ENCODE measurements around the gene MYO7B. TPM values are rescaled to one million over a fixed set of nuclear protein-coding genes. Genes with fewer than 3 reads are reported as not detected.

Gene MYO7B
- total RNA-seq, 1 experiment from 2014 or later = 28.0 TPM

- no TSS peak for BruUV-seq (replicated peaks)
- ChIA-PET CTCF (no interaction called here), POLR2A (ENCODE audit: unreplicated experiment) (no interaction called here)
- H3K9me3 ChIP-seq (ENCODE audit: low read length) = no peaks in the 10 kb centered on the region
- H3K27ac ChIP-seq (ENCODE audit: low read length) = no peak overlapping the region
- H3F3A ChIP-seq (ENCODE audit: low read length, unreplicated experiment) = no peaks in the 10 kb centered on the region
- H3K4me2 ChIP-seq (ENCODE audit: low read length) = no peak overlapping the region
- no peaks in the 10 kb centered on the region for H3K27me3 ChIP-seq (ENCODE audit: low read length)
- TF ChIP-seq CTCF (conservative IDR thresholded peaks at IDR 0.05; ENCODE audit: low read depth, low read length) = no peak
- TF ChIP-seq EZH2phosphoT487 (IDR thresholded peaks at IDR 0.05; ENCODE audit: borderline replicate concordance, low read length) = no peak
- no peak for TF ChIP-seq EZH2 (IDR thresholded peaks at IDR 0.05; ENCODE audit: low read length, unreplicated experiment)
- no peaks in the 10 kb centered on the region; the same call in 1 of the 2 replicates for H3K36me3 ChIP-seq (ENCODE audit: low read depth, low read length)
- H2AFZ ChIP-seq (ENCODE audit: low read length) = no peak overlapping the region
- no peaks in the 10 kb centered on the region for H4K20me1 ChIP-seq (ENCODE audit: low read length)
- H3K4me1 ChIP-seq (ENCODE audit: insufficient read depth, low read length) = peaks cover 28% of the 10 kb centered on the region
- no peak for ATAC-seq
- DNase-seq = no peak
- H3K9me2 ChIP-seq (replicated peaks; ENCODE audit: low read length) = no peaks in the 10 kb centered on the region
- no peak overlapping the region for H3K4me3 ChIP-seq (ENCODE audit: low read length)
- intact Hi-C loops (cut with micrococcal nuclease) = no loop called here
- no peak overlapping the region for H3K9ac ChIP-seq (ENCODE audit: low read length)
- no peaks in the 10 kb centered on the region for H3K79me2 ChIP-seq (ENCODE audit: low read length)
These were observed 98.1 kb downstream of the MYO7B start for GRCh38 chr2:127633556-127634065.

- Histone ChIP-seq H4K20me1 (ENCODE audit: low read length) (no peaks in the 10 kb centered on the region), H3K9ac (ENCODE audit: low read length) (no peak overlapping the region), H2AFZ (ENCODE audit: low read length) (no peak overlapping the region), H3K27ac (ENCODE audit: low read length) (no peak overlapping the region), H3F3A (ENCODE audit: low read length, unreplicated experiment) (no peaks in the 10 kb centered on the region), H3K36me3 (ENCODE audit: low read depth, low read length) (no peaks in the 10 kb centered on the region; the same call in 1 of the 2 replicates), H3K27me3 (ENCODE audit: low read length) (no peaks in the 10 kb centered on the region), H3K9me3 (ENCODE audit: low read length) (no peaks in the 10 kb centered on the region), H3K9me2 (replicated peaks; ENCODE audit: low read length) (no peaks in the 10 kb centered on the region), H3K4me1 (ENCODE audit: insufficient read depth, low read length) (peaks cover 32% of the 10 kb centered on the region), H3K4me3 (ENCODE audit: low read length) (no peak overlapping the region), H3K79me2 (ENCODE audit: low read length) (no peaks in the 10 kb centered on the region), H3K4me2 (ENCODE audit: low read length) (no peak overlapping the region)
- no peak for TF ChIP-seq CTCF (conservative IDR thresholded peaks at IDR 0.05; ENCODE audit: low read depth, low read length)
- no peak for TF ChIP-seq EZH2 (IDR thresholded peaks at IDR 0.05; ENCODE audit: low read length, unreplicated experiment)
- no peak for TF ChIP-seq EZH2phosphoT487 (IDR thresholded peaks at IDR 0.05; ENCODE audit: borderline replicate concordance, low read length)
- POLR2A ChIA-PET (ENCODE audit: unreplicated experiment) = no interaction called here
- no peak for DNase-seq
- CTCF ChIA-PET = no interaction called here
- no TSS peak for BruUV-seq (replicated peaks)
- intact Hi-C loops (cut with micrococcal nuclease) = no loop called here
- no peak for ATAC-seq
These were observed 98.7 kb downstream of the MYO7B start for GRCh38 chr2:127634066-127634617.

GRCh38 chr2:127634626-127635379, 99.3 kb downstream of the MYO7B start:
- H3K9ac ChIP-seq (ENCODE audit: low read length) = no peak overlapping the region
- no peak overlapping the region for H2AFZ ChIP-seq (ENCODE audit: low read length)
- BruUV-seq (replicated peaks) = no TSS peak
- no peak for ATAC-seq
- no peak overlapping the region for H3K4me3 ChIP-seq (ENCODE audit: low read length)
- no peaks in the 10 kb centered on the region; the same call in 1 of the 2 replicates for H3K36me3 ChIP-seq (ENCODE audit: low read depth, low read length)
- no peak for DNase-seq
- ChIA-PET POLR2A (ENCODE audit: unreplicated experiment) (no interaction called here), CTCF (no interaction called here)
- no peaks in the 10 kb centered on the region for H3K27me3 ChIP-seq (ENCODE audit: low read length)
- intact Hi-C loops (cut with micrococcal nuclease) = no loop called here
- no peak overlapping the region for H3K4me2 ChIP-seq (ENCODE audit: low read length)
- H3F3A ChIP-seq (ENCODE audit: low read length, unreplicated experiment) = no peaks in the 10 kb centered on the region
- no peaks in the 10 kb centered on the region for H3K9me3 ChIP-seq (ENCODE audit: low read length)
- H3K9me2 ChIP-seq (replicated peaks; ENCODE audit: low read length) = no peaks in the 10 kb centered on the region
- H3K27ac ChIP-seq (ENCODE audit: low read length) = no peak overlapping the region
- H3K4me1 ChIP-seq (ENCODE audit: insufficient read depth, low read length) = peaks cover 32% of the 10 kb centered on the region
- H3K79me2 ChIP-seq (ENCODE audit: low read length) = no peaks in the 10 kb centered on the region
- TF ChIP-seq EZH2 (IDR thresholded peaks at IDR 0.05; ENCODE audit: low read length, unreplicated experiment) (no peak), CTCF (conservative IDR thresholded peaks at IDR 0.05; ENCODE audit: low read depth, low read length) (no peak), EZH2phosphoT487 (IDR thresholded peaks at IDR 0.05; ENCODE audit: borderline replicate concordance, low read length) (no peak)
- no peaks in the 10 kb centered on the region for H4K20me1 ChIP-seq (ENCODE audit: low read length)
